ENCODE data around the gene PDSS2. TPM values are rescaled to one million over a fixed set of nuclear protein-coding genes. Genes with fewer than 3 reads are reported as not detected.
A peak's percentile ranks its signal among the peaks of the same experiment; 100 is the strongest.

The PDSS2 gene
- total RNA-seq, 2 donors from 2014 or later: 8.2 to 13.7 TPM

DNA sequence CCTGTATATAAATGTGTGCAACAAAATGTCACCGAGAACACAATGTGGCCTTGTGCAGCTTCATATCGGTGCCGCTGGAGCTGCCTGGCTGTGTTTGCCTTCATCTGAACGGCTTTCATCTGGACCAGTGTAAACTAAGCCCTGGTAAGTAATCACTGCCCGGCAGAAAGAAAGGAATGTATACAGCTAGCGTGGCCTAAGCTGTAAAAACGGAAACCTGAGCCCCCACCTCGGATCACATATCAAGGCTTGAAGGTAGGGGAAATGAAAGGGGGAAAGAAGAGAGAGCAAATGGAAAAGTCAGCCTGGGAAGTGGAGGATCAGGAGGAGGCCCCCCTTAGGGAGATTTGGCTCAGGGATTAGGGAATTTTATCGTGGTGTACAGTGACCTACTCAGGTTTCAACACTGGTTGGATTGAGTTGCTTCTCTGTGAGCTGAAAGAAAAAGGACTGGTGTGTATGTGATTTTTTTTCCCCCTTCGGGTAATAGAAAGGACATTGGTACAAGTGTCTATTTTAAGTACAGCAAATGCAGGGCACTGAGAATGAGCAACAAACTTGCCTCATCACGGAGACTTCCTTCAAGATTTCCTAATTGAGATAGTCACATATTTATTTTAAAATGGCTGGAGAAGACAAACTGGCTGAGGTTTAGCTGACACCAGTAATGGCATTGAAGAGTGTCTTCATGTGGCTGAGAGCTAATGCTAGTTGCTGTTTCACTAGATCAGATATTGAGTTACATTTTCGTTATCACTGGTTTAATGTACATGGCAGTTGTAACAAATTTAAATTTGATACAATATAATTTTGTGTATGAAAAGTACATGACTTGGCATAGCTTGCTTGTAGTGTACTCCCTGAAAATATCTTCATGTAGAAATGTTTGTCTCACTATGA lies 34.0 kb upstream of the PDSS2 start:
- H3K9me3 ChIP-seq (ENCODE audit: control insufficient read depth, low read length): no peaks in the 10 kb centered on the region
- no peak for DNase-seq
- no peak overlapping the region for H3K9ac ChIP-seq (ENCODE audit: extremely low read depth, low read length, poor library complexity, severe bottlenecking)
- 44 to 53% methylated on average over 7 to 12 of the region's 12 CpGs for WGBS, 2 experiments (ENCODE audit: insufficient coverage in 1 of 2, insufficient read length in 1 of 2)
- H3K9me3 Mint-ChIP-seq: no peaks in the 10 kb centered on the region
- H3K27me3 Mint-ChIP-seq (ENCODE audit: insufficient read depth): peaks cover 9% of the 10 kb centered on the region
- H3K4me1 Mint-ChIP-seq: peaks cover 7% of the 10 kb centered on the region
- no peak overlapping the region for H3K27ac Mint-ChIP-seq
- no peaks in the 10 kb centered on the region for H3K36me3 ChIP-seq (ENCODE audit: control insufficient read depth, insufficient read depth, low read length)
- H3K4me3 ChIP-seq (ENCODE audit: low read length): no peak overlapping the region
- peaks cover 39% of the 10 kb centered on the region for H3K27me3 ChIP-seq (ENCODE audit: control insufficient read depth, insufficient read depth, low read length, poor library complexity, severe bottlenecking)
- no peak overlapping the region for H3K27ac ChIP-seq (ENCODE audit: low read depth, low read length)
- H3K4me1 ChIP-seq (ENCODE audit: control insufficient read depth, insufficient read depth, low read length): peaks cover under 1% of the 10 kb centered on the region
- no peak overlapping the region for H3K4me3 Mint-ChIP-seq
- TF ChIP-seq, protein P1, sequence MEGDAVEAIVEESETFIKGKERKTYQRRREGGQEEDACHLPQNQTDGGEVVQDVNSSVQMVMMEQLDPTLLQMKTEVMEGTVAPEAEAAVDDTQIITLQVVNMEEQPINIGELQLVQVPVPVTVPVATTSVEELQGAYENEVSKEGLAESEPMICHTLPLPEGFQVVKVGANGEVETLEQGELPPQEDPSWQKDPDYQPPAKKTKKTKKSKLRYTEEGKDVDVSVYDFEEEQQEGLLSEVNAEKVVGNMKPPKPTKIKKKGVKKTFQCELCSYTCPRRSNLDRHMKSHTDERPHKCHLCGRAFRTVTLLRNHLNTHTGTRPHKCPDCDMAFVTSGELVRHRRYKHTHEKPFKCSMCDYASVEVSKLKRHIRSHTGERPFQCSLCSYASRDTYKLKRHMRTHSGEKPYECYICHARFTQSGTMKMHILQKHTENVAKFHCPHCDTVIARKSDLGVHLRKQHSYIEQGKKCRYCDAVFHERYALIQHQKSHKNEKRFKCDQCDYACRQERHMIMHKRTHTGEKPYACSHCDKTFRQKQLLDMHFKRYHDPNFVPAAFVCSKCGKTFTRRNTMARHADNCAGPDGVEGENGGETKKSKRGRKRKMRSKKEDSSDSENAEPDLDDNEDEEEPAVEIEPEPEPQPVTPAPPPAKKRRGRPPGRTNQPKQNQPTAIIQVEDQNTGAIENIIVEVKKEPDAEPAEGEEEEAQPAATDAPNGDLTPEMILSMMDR (conservative IDR thresholded peaks at IDR 0.05): no peak
- H3K36me3 Mint-ChIP-seq (ENCODE audit: low read depth): no peaks in the 10 kb centered on the region

DNA sequence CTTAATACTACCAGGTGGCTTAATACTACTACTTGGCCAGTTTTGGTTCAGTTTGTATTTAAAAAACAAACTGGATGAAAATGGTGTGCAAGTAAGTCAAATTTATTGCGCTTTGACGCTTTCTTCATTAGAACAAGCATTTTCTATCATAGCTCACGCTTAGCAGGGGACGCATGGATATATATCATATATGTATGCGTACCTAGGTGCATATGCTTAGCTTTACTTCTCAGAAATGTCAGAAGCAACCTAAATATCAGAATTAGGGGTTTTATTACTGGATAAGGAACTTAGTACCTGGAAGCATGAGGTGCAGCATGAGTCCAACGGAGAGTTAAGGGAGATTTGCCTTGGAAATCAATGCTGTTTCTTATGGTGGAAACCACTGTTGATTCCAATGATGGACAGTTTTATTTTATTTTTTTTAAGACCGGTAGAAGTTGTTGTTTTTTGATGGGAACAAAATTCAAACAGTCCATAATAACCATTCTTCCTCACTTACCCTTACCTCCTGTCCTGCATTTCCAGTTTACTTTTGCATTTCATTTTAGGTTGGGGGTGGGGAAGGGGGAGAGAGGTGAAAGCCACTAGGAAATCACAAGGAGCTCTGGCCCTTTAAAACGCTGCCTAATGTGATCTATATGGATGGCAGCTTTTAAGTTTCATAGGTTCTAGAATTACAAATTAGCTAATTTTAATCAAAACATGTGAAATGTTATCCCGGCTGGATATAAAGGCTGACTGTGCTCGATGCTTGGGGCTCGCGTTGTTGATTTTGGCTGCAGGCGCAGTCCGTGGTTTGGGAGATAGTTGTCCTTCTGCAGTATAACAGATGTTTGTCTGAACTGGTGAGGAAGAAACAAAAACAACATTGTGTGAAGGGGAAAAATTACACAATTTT lies 32.6 kb upstream of the PDSS2 start:
- no peaks in the 10 kb centered on the region for H3K36me3 Mint-ChIP-seq (ENCODE audit: low read depth)
- DNase-seq: no peak
- no peaks in the 10 kb centered on the region for H3K9me3 Mint-ChIP-seq
- H3K4me1 Mint-ChIP-seq: peaks cover 12% of the 10 kb centered on the region
- H3K27me3 ChIP-seq (ENCODE audit: control insufficient read depth, insufficient read depth, low read length, poor library complexity, severe bottlenecking): peaks cover 53% of the 10 kb centered on the region
- TF ChIP-seq, protein P1 (conservative IDR thresholded peaks at IDR 0.05): no peak
- peaks cover 23% of the 10 kb centered on the region for H3K27me3 Mint-ChIP-seq (ENCODE audit: insufficient read depth)
- H3K27ac Mint-ChIP-seq: no peak overlapping the region
- peaks cover 7% of the 10 kb centered on the region for H3K4me1 ChIP-seq (ENCODE audit: control insufficient read depth, insufficient read depth, low read length)
- peak overlapping the region; percentile 78 for H3K4me3 ChIP-seq (ENCODE audit: low read length)
- WGBS, 2 experiments (ENCODE audit: insufficient coverage in 1 of 2, insufficient read length in 1 of 2): 66 to 69% methylated on average over 10 to 13 of the region's 14 CpGs
- H3K36me3 ChIP-seq (ENCODE audit: control insufficient read depth, insufficient read depth, low read length): no peaks in the 10 kb centered on the region
- H3K4me3 Mint-ChIP-seq: peak overlapping the region; percentile 68
- H3K27ac ChIP-seq (ENCODE audit: low read depth, low read length): no peak overlapping the region
- H3K9ac ChIP-seq (ENCODE audit: extremely low read depth, low read length, poor library complexity, severe bottlenecking): no peak overlapping the region
- H3K9me3 ChIP-seq (ENCODE audit: control insufficient read depth, low read length): no peaks in the 10 kb centered on the region

DNA sequence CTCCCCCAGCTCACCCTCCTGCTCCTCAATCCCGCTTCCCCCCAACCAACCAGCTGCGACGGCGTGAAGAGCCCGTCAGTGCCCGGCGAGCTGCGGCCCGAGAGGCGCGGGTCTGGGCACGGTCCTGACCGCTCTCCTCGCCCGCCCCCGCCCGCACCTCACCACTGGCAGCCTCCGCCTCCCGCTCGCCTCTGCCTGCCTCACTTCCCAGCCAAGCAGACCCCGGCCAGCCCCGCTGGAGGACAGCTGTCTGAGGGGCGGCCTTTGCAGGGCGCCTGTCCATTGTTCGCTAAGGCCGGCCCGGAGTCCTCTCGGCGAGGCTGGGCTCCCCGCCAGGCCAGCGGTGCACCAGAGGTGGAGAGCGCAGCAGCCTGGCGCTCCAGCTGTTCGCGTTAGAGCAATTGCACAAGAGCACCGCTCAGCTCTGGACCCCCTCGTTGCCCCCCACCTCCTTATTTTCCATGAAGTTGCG lies 31.8 kb upstream of the PDSS2 start:
- Histone ChIP-seq H3K4me1 (ENCODE audit: control insufficient read depth, insufficient read depth, low read length) (peaks cover 7% of the 10 kb centered on the region), H3K4me3 (ENCODE audit: low read length) (peak overlapping the region; percentile 78), H3K9ac (ENCODE audit: extremely low read depth, low read length, poor library complexity, severe bottlenecking) (no peak overlapping the region), H3K9me3 (ENCODE audit: control insufficient read depth, low read length) (no peaks in the 10 kb centered on the region), H3K27ac (ENCODE audit: low read depth, low read length) (peak overlapping the region; percentile 6), H3K36me3 (ENCODE audit: control insufficient read depth, insufficient read depth, low read length) (no peaks in the 10 kb centered on the region), H3K27me3 (ENCODE audit: control insufficient read depth, insufficient read depth, low read length, poor library complexity, severe bottlenecking) (peaks cover 61% of the 10 kb centered on the region)
- Mint-ChIP-seq H3K9me3 (no peaks in the 10 kb centered on the region), H3K4me3 (peak overlapping the region; percentile 68), H3K27me3 (ENCODE audit: insufficient read depth) (peaks cover 31% of the 10 kb centered on the region), H3K4me1 (peaks cover 12% of the 10 kb centered on the region), H3K27ac (no peak overlapping the region), H3K36me3 (ENCODE audit: low read depth) (no peaks in the 10 kb centered on the region)
- TF ChIP-seq, protein P1 (conservative IDR thresholded peaks at IDR 0.05): no peak
- peak; percentile 85 for DNase-seq
- 0 to 1% methylated on average over 12 to 38 of the region's 38 CpGs for WGBS, 2 experiments (ENCODE audit: insufficient coverage in 1 of 2, insufficient read length in 1 of 2)
